NOMO-1 treated with DMSO at 0.1 percent for 48 hours (cell line): ENCODE results near the gene PIGN.
"Not testable (repeated sequence)": the region's sequence is repeated elsewhere in the genome, so short reads cannot be mapped to it uniquely, and the experiment has no call there.

Source experiments
- DNase-seq: peaks from one replicate; lab custom pipeline; 2025; ENCODE audit not compliant: unreplicated experiment; lab: John Stamatoyannopoulos, UW

PIGN gene

GRCh38 chr18:62064361-62064760 is 122.5 kb downstream of the PIGN start:
- no peak for DNase-seq

- DNase-seq = no peak
These were observed 124.9 kb downstream of the PIGN start for GRCh38 chr18:62061821-62062478.

GRCh38 chr18:62060820-62061219 is 126.0 kb downstream of the PIGN start:
- no peak for DNase-seq

DNA sequence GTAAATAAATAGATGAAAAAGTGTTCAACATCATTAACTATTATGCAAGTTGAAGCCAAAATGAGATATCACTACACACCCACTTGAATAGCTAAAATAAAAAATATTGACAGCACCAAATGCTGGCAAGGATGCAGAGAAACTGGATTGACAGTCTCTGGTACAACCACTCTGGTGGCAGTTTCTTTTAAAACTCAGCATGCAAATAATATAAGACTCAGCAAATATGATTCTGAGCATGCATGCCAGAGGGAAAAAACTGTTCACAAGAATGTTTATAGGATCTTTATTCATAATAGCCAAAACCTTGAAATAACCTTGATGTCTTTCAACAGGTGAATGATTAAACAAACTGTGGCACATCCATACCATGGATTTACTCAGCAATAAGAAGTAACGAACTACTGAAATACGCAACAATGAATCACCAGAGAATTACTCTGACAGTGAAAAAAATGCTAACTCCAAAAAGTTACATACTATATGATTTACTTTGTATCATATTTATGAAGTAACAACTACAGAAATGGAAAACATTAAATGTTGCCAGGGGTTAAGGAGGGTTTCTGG is 131.8 kb downstream of the PIGN start:
- DNase-seq = no peak

DNA sequence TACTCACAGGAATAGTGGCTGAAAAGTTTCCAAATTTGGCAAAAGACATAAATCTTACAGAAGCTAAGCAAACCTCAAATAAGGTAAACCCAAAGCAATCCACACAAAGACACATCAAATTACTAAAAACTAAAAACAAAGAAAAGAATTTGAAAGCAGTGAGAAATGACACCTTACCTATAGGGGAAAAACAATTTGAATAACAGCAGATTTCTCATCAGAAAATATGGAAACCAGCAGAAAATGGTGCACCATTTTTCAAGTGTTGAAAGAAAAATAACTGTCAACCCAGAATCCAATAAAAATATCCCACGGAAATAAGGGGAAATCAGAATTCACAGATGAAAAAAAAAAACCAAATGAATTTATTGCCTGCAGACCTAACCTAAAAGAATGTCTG is 138.6 kb downstream of the PIGN start:
- DNase-seq = no peak

DNA sequence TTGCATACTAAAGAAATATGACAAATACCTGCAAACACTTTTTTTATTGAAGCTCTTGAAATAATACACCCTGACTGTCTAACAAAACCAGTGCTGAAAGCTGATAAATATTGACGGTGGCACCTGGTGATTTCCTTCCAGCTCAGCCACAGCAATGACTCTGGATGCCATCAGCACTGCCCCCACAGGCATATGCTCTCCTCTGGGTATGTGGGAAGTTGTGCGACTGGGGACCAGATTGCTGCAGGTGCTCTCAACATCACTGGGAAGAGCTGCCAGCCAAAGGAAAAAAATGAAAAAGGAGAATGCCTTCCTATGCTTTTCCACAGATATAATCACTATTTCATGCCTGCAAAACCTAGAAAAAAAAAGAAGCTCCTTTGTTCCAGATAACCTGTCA is 141.5 kb downstream of the PIGN start:
- DNase-seq = no peak

DNA sequence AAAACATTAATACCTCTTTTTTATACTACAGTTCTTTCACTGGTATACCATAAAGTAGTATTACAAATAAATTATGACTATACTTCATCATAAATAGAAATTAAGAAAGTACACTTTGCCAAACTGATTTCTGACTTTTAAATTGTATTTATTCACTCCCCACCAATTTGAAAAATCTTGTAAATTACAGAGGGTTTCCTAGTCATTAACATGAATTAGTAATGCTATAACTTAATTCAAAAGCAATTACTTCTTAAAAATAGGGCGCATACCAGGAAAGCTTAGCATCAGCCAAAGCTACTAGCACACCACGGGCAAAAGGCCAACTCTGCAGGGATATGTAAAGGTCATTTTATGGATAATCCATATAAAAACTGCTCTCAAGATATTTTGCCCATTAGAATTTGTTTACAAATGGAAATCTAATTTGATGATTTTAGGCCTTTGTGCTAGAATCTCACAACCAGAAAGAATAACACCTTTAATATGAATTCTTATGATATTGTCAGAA is 142.3 kb downstream of the PIGN start:
- DNase-seq = no peak

DNA sequence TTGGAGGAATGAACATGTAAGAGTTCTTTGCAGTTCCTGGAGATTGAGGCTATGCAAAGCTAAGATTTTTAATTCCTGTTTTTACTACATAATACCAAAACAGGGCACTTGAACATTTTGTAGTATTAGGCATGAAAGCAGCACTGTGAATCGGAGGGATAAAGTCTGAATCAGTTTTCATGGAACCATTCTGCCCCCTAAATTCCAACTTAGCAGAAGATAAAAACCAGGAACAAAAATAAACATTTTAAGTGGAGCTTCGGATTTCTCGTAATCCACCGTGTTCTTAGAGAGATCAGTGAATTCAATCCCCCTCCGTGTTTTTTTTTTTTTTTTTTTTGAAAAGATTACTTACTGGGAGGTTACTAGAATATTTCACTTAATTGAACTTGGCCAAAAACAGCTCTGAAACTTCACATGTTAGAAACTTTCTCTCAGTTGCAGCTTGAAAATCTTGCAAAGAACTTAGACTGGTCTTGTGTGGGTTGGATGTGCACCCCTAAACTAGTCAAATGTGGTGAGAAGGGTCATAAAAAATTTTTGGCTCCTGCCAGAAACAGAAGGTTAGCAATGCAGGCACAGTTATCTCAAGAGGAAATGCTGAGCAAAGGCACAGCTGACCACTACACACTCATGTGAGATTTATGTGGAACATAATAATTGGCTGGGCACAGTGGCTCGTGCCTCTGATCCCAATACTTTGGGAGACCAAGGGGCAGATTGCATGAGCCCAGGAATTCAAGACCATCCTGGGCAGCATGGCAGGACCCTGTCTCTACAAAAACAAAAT is 148.7 kb downstream of the PIGN start:
- DNase-seq = no peak

DNA sequence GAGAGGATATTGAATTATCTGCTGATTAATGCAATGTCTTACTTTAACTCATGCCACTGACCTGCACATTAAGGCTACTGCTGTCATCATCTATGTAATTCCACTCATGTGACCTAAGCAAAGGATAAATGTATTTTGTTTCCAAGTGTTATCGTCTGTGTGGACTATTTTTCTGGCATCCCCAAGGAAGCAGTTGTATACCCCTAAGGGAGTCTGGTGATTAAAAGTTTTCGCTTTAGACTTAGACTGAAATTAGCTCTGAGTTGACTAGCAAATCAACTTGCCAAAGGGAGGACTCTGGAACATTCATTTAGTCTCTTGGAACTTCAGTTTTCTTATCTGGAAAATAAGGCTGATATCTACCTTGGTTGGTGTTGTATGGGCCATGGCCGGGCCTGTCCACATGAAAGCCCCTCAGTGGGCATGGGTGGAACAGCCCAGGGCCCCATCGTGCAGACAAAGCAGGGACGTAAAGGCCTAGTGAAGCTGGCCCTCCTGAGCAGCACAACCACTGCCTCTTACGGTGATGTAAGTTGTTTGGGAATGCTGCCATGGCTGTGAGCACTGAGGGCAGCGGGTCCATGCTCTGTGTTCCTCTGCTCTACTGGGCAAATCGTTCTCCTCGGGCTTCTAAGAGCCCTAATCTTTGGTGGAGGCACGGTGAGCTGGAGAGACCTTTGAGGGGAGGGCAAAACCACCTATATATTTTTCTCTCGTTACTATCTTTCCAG is 149.7 kb downstream of the PIGN start:
- DNase-seq = no peak

GRCh38 chr18:62034286-62034685 is 152.6 kb downstream of the PIGN start:
- DNase-seq = not testable (repeated sequence)

DNA sequence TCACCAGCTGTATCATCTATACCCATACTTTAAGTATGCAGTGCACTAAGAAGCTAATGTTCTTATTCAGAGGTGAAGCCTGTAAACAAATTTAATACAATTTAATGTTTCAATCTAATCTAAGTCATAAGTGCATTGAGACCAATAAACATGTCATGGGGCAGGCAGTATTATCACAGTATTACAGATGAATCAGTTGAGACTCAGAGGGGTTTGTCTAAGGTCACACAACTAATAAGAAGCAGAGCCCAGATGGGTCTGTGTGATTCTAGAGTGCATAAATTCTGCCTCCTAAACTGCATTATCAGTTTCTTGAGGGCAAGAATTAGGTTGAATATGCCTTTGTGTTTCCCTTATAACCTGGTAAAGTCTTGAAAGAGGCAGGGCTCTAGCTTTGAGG is 153.1 kb downstream of the PIGN start:
- no peak for DNase-seq

DNA sequence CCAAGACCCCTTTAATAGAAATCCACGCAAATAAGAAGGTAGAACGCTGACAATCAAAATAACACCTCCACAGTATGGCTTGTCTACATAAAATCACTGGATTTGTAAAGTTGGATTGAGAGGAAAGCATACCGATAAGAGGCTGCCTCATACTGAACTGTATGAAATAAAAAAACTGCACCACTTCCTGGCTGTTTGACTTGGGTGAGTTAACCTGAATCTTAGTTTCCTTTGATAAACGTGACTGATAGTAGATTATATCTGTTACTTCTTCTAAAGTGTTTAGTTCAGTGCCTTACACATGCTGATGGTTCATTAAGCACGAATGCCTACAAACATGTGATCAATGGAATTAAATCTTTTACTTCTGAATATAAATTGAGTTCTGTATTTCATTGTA is 153.6 kb downstream of the PIGN start:
- DNase-seq = no peak

- DNase-seq = no peak
These were observed 156.5 kb downstream of the PIGN start for GRCh38 chr18:62030091-62030985.

GRCh38 chr18:62028715-62029114 is 158.1 kb downstream of the PIGN start:
- DNase-seq = no peak

DNA sequence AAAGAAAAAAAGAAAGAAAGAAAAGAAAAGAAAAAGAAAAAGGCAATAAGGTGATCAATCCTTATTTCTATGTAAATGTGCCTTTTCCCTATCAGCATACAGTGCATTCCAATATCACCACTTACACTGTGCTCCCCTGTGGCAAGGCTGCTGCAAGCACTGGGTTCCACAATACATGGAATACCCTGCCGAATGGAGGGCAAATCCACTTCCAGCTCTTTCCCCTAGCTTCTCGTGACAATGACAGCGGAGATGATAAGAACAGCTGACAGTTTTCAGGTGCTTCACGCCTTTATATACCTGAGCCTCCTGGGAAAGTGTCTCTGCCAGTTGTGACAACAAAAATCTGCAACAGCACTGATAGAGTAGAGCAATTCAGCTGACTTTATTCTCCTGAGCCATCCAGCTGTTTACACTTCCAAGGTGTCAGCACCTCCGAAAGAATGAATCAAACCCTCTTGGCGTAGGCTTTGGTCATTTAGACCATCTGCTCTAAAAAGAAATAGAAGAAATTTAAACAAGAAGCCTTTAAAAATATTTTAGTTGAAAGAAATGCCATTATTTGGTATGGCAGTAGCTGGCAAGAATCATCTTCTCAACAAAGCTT is 158.8 kb downstream of the PIGN start:
- no peak for DNase-seq

DNA sequence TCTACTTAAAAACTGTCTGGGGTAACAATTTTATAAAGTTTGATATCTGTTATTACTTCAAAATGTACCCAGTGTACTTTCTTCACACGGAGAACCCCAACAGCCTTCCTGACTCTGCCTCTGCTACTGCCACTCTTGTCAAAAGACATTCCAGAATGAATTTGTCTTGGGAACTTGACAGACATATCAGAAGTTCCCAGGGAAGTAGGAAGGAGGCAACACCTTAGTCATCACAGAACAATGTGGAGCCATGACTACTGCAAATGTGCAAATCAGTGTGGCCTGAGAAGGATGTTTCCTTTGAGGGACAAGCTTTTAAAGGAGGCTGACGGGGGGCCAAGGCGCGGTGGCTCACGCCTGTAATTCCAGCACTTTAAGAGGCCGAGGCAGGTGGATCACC is 160.3 kb downstream of the PIGN start:
- no peak for DNase-seq

DNA sequence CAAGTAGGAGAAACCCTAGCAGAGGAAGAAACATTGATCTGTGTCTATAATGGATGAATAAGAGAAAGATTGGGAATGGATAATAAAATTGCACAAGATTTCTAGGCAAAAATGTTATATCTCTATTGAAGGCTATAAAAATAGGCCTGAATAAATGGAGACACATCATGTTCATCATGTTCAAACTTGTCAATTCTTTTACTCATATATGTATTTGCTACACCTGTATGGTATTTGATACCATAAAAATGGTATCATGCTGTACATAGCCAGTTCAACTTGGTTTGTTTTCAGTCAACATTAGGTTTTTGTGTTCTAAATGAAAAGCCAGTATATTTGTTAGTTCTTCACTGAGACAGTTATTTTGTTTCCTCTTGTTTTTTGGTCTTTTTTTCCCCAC is 161.9 kb downstream of the PIGN start:
- DNase-seq = no peak

- no peak for DNase-seq
These were observed 163.3 kb downstream of the PIGN start for GRCh38 chr18:62023536-62023935.

GRCh38 chr18:62018759-62019041 is 168.2 kb downstream of the PIGN start:
- no peak for DNase-seq

DNA sequence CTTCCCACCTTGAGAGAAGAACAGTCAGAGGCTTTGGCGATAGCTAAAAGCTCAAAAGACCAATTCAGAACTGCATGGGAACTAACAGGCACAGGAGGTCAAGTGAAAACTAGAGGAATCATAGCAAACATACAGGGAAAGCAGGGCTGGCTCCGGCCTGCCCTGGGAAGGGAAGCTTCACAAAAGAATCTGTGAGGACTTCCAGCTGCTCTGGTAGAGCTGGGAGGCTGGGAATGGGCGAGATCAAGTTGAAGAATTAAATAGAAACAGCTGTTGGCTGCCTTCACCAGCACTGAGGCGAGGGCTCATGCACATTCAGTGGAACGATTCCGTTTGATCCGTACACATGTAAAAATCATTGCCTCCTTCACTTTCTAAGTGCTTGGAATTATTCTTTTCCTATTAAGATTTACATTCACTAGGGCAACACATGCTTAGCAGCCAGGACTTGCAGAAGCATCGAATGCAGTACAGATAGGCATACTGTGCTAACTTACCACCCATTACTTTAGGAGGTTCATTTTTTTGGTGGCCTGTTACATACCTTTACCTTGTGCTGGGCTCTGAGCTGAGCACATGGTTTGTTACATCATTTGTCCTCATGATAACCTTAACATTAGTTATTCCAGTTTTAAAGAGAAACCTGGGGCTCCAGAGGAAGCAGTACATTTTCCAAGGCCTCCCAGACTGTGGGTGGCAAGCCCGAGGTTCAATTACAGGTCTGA is 168.7 kb downstream of the PIGN start:
- no peak for DNase-seq
